ENCODE measurements around the gene CASP8. TPM values are rescaled to one million over a fixed set of nuclear protein-coding genes. Genes with fewer than 3 reads are reported as not detected.

CASP8 gene
- total RNA-seq, 1 donor from 2014 or later = 3.7 TPM

DNA sequence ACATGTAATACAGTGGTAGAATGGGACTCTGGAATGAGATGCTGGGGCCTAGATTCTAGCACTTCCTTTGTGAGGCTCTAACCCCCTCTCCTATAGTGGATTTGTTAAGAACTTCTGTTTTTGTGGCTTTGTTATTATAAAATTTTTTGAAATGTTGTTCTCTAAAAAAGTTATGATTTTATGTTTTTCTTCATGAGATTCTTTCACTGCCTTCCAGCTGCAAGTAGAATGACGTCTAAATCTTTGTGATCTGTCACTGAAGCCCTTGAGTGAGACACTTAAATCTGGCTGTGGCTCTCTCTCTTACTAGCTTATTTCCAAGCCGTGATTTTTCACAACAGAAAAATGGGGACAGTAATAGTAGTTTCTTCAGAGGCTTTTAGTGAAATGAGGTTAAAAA, 1.6 kb downstream of the CASP8 start:
- no peak for DNase-seq
- Histone ChIP-seq H3K36me3 (peaks cover 5% of the 10 kb centered on the region), H3K4me1 (peaks cover 37% of the 10 kb centered on the region), H3K4me3 (no peak overlapping the region), H3K27ac (replicated peaks) (no peak overlapping the region), H3K27me3 (ENCODE audit: low read depth) (no peaks in the 10 kb centered on the region), H3K9me3 (replicated peaks) (no peaks in the 10 kb centered on the region)
- TF ChIP-seq, protein P1, sequence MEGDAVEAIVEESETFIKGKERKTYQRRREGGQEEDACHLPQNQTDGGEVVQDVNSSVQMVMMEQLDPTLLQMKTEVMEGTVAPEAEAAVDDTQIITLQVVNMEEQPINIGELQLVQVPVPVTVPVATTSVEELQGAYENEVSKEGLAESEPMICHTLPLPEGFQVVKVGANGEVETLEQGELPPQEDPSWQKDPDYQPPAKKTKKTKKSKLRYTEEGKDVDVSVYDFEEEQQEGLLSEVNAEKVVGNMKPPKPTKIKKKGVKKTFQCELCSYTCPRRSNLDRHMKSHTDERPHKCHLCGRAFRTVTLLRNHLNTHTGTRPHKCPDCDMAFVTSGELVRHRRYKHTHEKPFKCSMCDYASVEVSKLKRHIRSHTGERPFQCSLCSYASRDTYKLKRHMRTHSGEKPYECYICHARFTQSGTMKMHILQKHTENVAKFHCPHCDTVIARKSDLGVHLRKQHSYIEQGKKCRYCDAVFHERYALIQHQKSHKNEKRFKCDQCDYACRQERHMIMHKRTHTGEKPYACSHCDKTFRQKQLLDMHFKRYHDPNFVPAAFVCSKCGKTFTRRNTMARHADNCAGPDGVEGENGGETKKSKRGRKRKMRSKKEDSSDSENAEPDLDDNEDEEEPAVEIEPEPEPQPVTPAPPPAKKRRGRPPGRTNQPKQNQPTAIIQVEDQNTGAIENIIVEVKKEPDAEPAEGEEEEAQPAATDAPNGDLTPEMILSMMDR (IDR thresholded peaks at IDR 0.05; ENCODE audit: borderline replicate concordance) = no peak
- intact Hi-C loops (cut with micrococcal nuclease) = no loop called here

DNA sequence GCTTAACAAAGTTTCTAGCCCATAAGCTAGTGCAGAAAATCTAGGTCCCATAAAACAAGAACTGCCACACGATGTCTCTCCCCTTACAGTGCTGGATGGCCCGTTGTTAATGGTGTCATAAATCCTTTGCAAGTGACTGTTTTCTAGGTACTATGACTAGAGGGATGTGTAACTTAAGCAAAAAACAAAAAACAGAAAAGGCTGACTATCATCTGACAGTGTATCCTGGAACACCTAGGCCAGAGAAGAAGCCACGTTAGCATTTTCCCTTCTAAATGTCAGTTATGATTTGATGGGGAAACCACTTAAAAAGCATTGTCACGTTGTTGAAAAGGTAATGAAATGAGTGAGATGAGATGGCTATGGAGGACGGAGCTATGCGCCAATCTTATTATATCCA, 2.4 kb downstream of the CASP8 start:
- Histone ChIP-seq H3K27me3 (ENCODE audit: low read depth) (no peaks in the 10 kb centered on the region), H3K4me1 (peaks cover 31% of the 10 kb centered on the region), H3K4me3 (no peak overlapping the region), H3K36me3 (peaks cover 5% of the 10 kb centered on the region), H3K9me3 (replicated peaks) (no peaks in the 10 kb centered on the region), H3K27ac (replicated peaks) (no peak overlapping the region)
- no peak for DNase-seq
- intact Hi-C loops (cut with micrococcal nuclease) = no loop called here
- TF ChIP-seq, protein P1 (IDR thresholded peaks at IDR 0.05; ENCODE audit: borderline replicate concordance) = no peak

DNA sequence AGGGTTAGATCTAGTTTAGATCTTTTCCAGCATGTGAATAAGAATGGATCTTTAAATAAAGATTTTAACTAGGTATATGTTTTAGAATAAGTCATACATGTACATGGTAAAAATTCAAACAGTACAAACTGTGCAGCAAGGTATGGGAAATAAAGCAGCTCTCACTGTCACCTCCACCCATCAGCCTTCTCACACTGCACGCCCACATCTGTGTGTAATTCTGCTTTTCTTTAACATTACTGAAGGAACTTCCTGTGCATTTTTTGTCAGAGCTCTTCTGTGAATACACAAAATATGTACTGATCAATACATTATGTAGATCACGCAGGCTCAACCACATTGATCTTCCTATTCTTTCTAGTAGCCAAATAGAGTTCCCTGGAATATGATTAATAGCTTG, 3.4 kb downstream of the CASP8 start:
- DNase-seq = no peak
- H3K4me1 ChIP-seq = peaks cover 21% of the 10 kb centered on the region
- no peak overlapping the region for H3K27ac ChIP-seq (replicated peaks)
- intact Hi-C loops (cut with micrococcal nuclease) = no loop called here
- no peaks in the 10 kb centered on the region for H3K27me3 ChIP-seq (ENCODE audit: low read depth)
- H3K36me3 ChIP-seq = peaks cover 5% of the 10 kb centered on the region
- TF ChIP-seq, protein P1 (IDR thresholded peaks at IDR 0.05; ENCODE audit: borderline replicate concordance) = no peak
- H3K4me3 ChIP-seq = no peak overlapping the region
- H3K9me3 ChIP-seq (replicated peaks) = no peaks in the 10 kb centered on the region

DNA sequence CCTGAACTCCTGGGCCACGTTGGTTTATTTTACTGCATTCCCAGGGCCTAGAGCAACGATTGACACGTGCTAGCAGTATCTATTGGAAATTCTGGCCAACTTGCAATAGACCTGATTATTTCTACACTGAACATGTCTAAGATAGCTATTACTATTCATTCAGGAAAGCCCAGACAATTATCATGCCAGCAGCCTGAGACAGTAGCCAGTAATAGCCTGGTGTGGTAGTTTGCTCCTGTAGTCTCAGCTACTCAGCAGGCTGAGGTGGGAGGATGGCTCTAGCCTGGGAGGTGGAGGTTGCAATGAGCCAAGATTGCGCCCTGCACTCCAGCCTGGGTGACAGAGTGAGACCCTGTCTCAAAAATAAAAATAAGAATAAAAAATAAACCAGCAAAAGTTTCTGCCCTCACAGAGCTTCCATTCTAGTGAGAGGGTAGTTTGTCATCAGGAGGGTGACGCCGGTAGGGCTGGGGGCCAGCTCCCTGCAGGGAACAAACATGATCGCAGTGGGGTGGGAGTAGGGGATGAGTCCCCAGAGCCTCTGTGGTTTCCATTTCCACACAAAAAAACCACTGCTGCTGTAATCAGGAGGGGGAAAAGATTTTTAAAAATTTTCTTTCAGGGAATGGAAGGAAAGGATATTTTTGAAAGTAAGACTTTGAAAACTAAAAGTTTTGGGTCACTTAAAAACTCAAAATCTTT, 4.3 kb downstream of the CASP8 start:
- TF ChIP-seq, protein P1 (IDR thresholded peaks at IDR 0.05; ENCODE audit: borderline replicate concordance) = no peak

DNA sequence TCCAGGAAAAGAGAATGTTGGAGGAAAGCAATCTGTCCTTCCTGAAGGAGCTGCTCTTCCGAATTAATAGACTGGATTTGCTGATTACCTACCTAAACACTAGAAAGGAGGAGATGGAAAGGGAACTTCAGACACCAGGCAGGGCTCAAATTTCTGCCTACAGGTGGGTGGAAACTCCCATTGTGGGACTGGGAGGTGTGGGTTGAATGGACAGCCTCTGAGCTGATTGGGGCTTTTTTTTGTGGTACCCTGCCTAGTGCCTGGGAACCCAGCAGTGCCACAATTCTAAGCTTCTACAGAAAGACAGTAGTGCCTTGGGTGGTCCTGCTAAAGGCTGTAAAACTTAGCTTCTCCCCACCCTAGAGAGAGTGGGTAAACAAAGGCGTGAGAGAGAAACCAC, 6.3 kb downstream of the CASP8 start:
- no peak for DNase-seq
- intact Hi-C loops (cut with micrococcal nuclease) = no loop called here
- H3K4me1 ChIP-seq = peaks cover 9% of the 10 kb centered on the region

More for the DNA sequence above, 4.3 kb downstream of the CASP8 start:
- Histone ChIP-seq H3K4me3 (no peak overlapping the region), H3K27ac (replicated peaks) (no peak overlapping the region), H3K36me3 (peaks cover 5% of the 10 kb centered on the region), H3K27me3 (ENCODE audit: low read depth) (no peaks in the 10 kb centered on the region), H3K4me1 (peaks cover 13% of the 10 kb centered on the region), H3K9me3 (replicated peaks) (no peaks in the 10 kb centered on the region)
- DNase-seq = no peak
- intact Hi-C loops (cut with micrococcal nuclease) = no loop called here

More for the DNA sequence above, 6.3 kb downstream of the CASP8 start:
- no peak overlapping the region for H3K4me3 ChIP-seq
- H3K27ac ChIP-seq (replicated peaks) = no peak overlapping the region
- peaks cover 5% of the 10 kb centered on the region for H3K36me3 ChIP-seq
- TF ChIP-seq, protein P1 (IDR thresholded peaks at IDR 0.05; ENCODE audit: borderline replicate concordance) = no peak
- H3K27me3 ChIP-seq (ENCODE audit: low read depth) = no peaks in the 10 kb centered on the region
- H3K9me3 ChIP-seq (replicated peaks) = no peaks in the 10 kb centered on the region

All from left ventricle myocardium inferior (tissue), 1 donor.